PC-3 (cell line): ENCODE results near the gene WDR89. TPM values are rescaled to one million over a fixed set of nuclear protein-coding genes. Genes with fewer than 3 reads are reported as not detected.

Source experiments
- ATAC-seq: fragments of 200-7000 bp; cut with Tn5 transposase; 2 replicates; pipeline ENCODE4 v1.9.1; 2020; ENCODE audit warnings: mild to moderate bottlenecking, moderate library complexity
- BruUV-seq: library from RNA; stranded (reverse); fragments of 400-500 nt; replicated peaks from 2 replicates; lab custom pipeline; 2021; lab: Mats Ljungman, UMichigan
- CTCF ChIA-PET: fragments of 300-600 bp; sonication (Branson Sonifier 250); formaldehyde crosslinking; loops from one replicate; lab custom pipeline; 2022; ENCODE audit warnings: antibody characterized with exemption; lab: Charles Lee
- POLR2A ChIA-PET: fragments of 300-600 bp; sonication (Branson Sonifier 250); formaldehyde crosslinking; loops from one replicate; lab custom pipeline; 2022; ENCODE audit warnings: antibody characterized with exemption; ENCODE audit not compliant: unreplicated experiment; lab: Charles Lee
- DNase-seq: peaks from one replicate; pipeline ENCODE4 v3.0.0-alpha.2; 2015
- H2AFZ ChIP-seq: fragments of 300-600 bp; sonication (generic); 2 replicates; pipeline ENCODE4 v1.6.0; 2016; ENCODE audit warnings: antibody characterized with exemption, low read length
- H3F3A ChIP-seq: fragments of 300-600 bp; sonication (generic); one replicate; pipeline ENCODE4 v1.6.0; 2017; ENCODE audit warnings: antibody characterized with exemption, low read length, control low read depth, mild to moderate bottlenecking; ENCODE audit not compliant: unreplicated experiment
- H3K27ac ChIP-seq: fragments of 300-600 bp; sonication (generic); 2 replicates; pipeline ENCODE4 v1.5.1; 2016; ENCODE audit warnings: mild to moderate bottlenecking, low read length
- H3K27me3 ChIP-seq: fragments of 300-600 bp; sonication (generic); 2 replicates; pipeline ENCODE4 v1.6.1; 2016; ENCODE audit warnings: low read length, mixed read lengths
- H3K36me3 ChIP-seq: fragments of 300-600 bp; sonication (generic); 2 replicates; pipeline ENCODE4 v1.6.1; 2016; ENCODE audit warnings: low read depth, mixed run types, low read length, mixed read lengths
- H3K4me1 ChIP-seq: fragments of 300-600 bp; sonication (generic); 2 replicates; pipeline ENCODE4 v1.5.1; 2016; ENCODE audit warnings: low read length; ENCODE audit not compliant: insufficient read depth
- H3K4me2 ChIP-seq: fragments of 300-600 bp; sonication (generic); 2 replicates; pipeline ENCODE4 v1.6.0; 2016; ENCODE audit warnings: low read length
- H3K4me3 ChIP-seq: fragments of 300-600 bp; sonication (generic); 2 replicates; pipeline ENCODE4 v1.5.1; 2016; ENCODE audit warnings: mild to moderate bottlenecking, low read length, mixed read lengths
- H3K79me2 ChIP-seq: fragments of 300-600 bp; sonication (generic); 2 replicates; pipeline ENCODE4 v1.6.1; 2017; ENCODE audit warnings: low read length, mixed read lengths
- H3K9ac ChIP-seq: fragments of 300-600 bp; sonication (generic); 2 replicates; pipeline ENCODE4 v1.6.0; 2016; ENCODE audit warnings: mild to moderate bottlenecking, low read length
- H3K9me2 ChIP-seq: fragments of 300-600 bp; sonication (generic); replicated peaks from 2 replicates; pipeline ENCODE4 v1.6.1; 2016; ENCODE audit warnings: mixed run types, low read length, mixed read lengths
- H3K9me3 ChIP-seq: fragments of 300-600 bp; sonication (generic); 2 replicates; pipeline ENCODE4 v1.6.1; 2016; ENCODE audit warnings: low read length, mixed read lengths
- H4K20me1 ChIP-seq: fragments of 300-600 bp; sonication (generic); 2 replicates; pipeline ENCODE4 v1.6.1; 2016; ENCODE audit warnings: low read length, mixed read lengths
- CTCF ChIP-seq: fragments of 300-600 bp; sonication (generic); conservative IDR thresholded peaks from 2 replicates; pipeline ENCODE4 v1.5.1; 2017; ENCODE audit warnings: antibody characterized with exemption, low read depth, mild to moderate bottlenecking, low read length
- EZH2 ChIP-seq: fragments of 300-600 bp; sonication (generic); IDR thresholded peaks from one replicate; pipeline ENCODE4 v1.6.1; 2017; ENCODE audit warnings: antibody characterized with exemption, mild to moderate bottlenecking, low read length; ENCODE audit not compliant: unreplicated experiment
- EZH2phosphoT487 ChIP-seq: fragments of 300-600 bp; sonication (generic); IDR thresholded peaks from 2 replicates; pipeline ENCODE4 v1.6.1; 2018; ENCODE audit warnings: mild to moderate bottlenecking, antibody characterized with exemption, low read length, borderline replicate concordance
- intact Hi-C: fragments of 100-400 bp; cut with micrococcal nuclease; formaldehyde crosslinking; loops from 2 replicates; pipeline ENCODE4 v1.9.0; 2023
- total RNA-seq: library from RNA; depleted of rRNA; stranded (reverse); fragments of >200 nt; gene quantifications from 2 replicates; pipeline ENCODE4 v1.2.3, GENCODE V29; 2014

Gene WDR89
- total RNA-seq, 1 experiment from 2014 or later = 19.0 TPM

- H3K27me3 ChIP-seq = no peaks in the 10 kb centered on the region
- no peaks in the 10 kb centered on the region for H3K36me3 ChIP-seq
- H3F3A ChIP-seq = no peaks in the 10 kb centered on the region
- H4K20me1 ChIP-seq = no peaks in the 10 kb centered on the region
- peaks cover 16% of the 10 kb centered on the region for H3K4me1 ChIP-seq
- TF ChIP-seq CTCF (no peak), EZH2 (no peak), EZH2phosphoT487 (no peak)
- H3K9ac ChIP-seq = no peak overlapping the region
- ChIA-PET POLR2A (no interaction called here), CTCF (no interaction called here)
- no peak overlapping the region for H3K27ac ChIP-seq
- no peaks in the 10 kb centered on the region for H3K9me3 ChIP-seq
- intact Hi-C loops = no loop called here
- H3K79me2 ChIP-seq = no peaks in the 10 kb centered on the region
- ATAC-seq = no peak
- no peak overlapping the region for H2AFZ ChIP-seq
- BruUV-seq = no TSS peak
- H3K4me3 ChIP-seq = no peak overlapping the region
- H3K9me2 ChIP-seq = no peaks in the 10 kb centered on the region
- no peak for DNase-seq
- H3K4me2 ChIP-seq = no peak overlapping the region
Measured at GRCh38 chr14:63673255-63673654, 31.6 kb upstream of the WDR89 start.

GRCh38 chr14:63672417-63673180, 30.9 kb upstream of the WDR89 start:
- CTCF ChIA-PET = no interaction called here
- no peak overlapping the region for H3K4me3 ChIP-seq
- POLR2A ChIA-PET = no interaction called here
- no peaks in the 10 kb centered on the region for H3K27me3 ChIP-seq
- ATAC-seq = peak; percentile 20; the same call in 1 of the 2 replicates
- no peak overlapping the region for H3K4me2 ChIP-seq
- H3F3A ChIP-seq = no peaks in the 10 kb centered on the region
- no peaks in the 10 kb centered on the region for H3K79me2 ChIP-seq
- H3K9me3 ChIP-seq = no peaks in the 10 kb centered on the region
- H3K36me3 ChIP-seq = no peaks in the 10 kb centered on the region
- intact Hi-C loops = no loop called here
- no peak overlapping the region for H2AFZ ChIP-seq
- H3K9me2 ChIP-seq = no peaks in the 10 kb centered on the region
- DNase-seq = no peak
- TF ChIP-seq EZH2phosphoT487 = no peak
- TF ChIP-seq EZH2 = no peak
- no peak for TF ChIP-seq CTCF
- no peak overlapping the region for H3K27ac ChIP-seq
- no peak overlapping the region for H3K9ac ChIP-seq
- H3K4me1 ChIP-seq = peaks cover 10% of the 10 kb centered on the region
- no peaks in the 10 kb centered on the region for H4K20me1 ChIP-seq
- no TSS peak for BruUV-seq

- H3K4me1 ChIP-seq = peaks cover 4% of the 10 kb centered on the region; the same call in 1 of the 2 replicates
- no peaks in the 10 kb centered on the region for H3K9me2 ChIP-seq
- H3K4me2 ChIP-seq = no peak overlapping the region
- H3K36me3 ChIP-seq = no peaks in the 10 kb centered on the region
- no peaks in the 10 kb centered on the region for H3K9me3 ChIP-seq
- no peak overlapping the region for H3K27ac ChIP-seq
- DNase-seq (no peak), ATAC-seq (no peak)
- H3F3A ChIP-seq = no peaks in the 10 kb centered on the region
- no peak overlapping the region for H2AFZ ChIP-seq
- POLR2A ChIA-PET = no interaction called here
- CTCF ChIA-PET = no interaction called here
- no TSS peak for BruUV-seq
- H3K79me2 ChIP-seq = no peaks in the 10 kb centered on the region
- intact Hi-C loops = no loop called here
- TF ChIP-seq EZH2 = no peak
- no peak for TF ChIP-seq CTCF
- TF ChIP-seq EZH2phosphoT487 = no peak
- no peaks in the 10 kb centered on the region for H3K27me3 ChIP-seq
- H3K4me3 ChIP-seq = no peak overlapping the region
- no peaks in the 10 kb centered on the region for H4K20me1 ChIP-seq
- H3K9ac ChIP-seq = no peak overlapping the region
Measured at GRCh38 chr14:63671987-63672386, 30.3 kb upstream of the WDR89 start.
